ENCODE data around the gene ANAPC16.

Gene ANAPC16

GRCh38 chr10:72235544-72236279 lies 19.9 kb downstream of the ANAPC16 start:
- FAIRE-seq, result no peak
- DNase-seq (ENCODE audit: insufficient read length, low spot score), result no peak
- no peak for TF ChIP-seq CTCF (IDR thresholded peaks at IDR 0.05; ENCODE audit: insufficient read depth, missing control alignments)

DNA sequence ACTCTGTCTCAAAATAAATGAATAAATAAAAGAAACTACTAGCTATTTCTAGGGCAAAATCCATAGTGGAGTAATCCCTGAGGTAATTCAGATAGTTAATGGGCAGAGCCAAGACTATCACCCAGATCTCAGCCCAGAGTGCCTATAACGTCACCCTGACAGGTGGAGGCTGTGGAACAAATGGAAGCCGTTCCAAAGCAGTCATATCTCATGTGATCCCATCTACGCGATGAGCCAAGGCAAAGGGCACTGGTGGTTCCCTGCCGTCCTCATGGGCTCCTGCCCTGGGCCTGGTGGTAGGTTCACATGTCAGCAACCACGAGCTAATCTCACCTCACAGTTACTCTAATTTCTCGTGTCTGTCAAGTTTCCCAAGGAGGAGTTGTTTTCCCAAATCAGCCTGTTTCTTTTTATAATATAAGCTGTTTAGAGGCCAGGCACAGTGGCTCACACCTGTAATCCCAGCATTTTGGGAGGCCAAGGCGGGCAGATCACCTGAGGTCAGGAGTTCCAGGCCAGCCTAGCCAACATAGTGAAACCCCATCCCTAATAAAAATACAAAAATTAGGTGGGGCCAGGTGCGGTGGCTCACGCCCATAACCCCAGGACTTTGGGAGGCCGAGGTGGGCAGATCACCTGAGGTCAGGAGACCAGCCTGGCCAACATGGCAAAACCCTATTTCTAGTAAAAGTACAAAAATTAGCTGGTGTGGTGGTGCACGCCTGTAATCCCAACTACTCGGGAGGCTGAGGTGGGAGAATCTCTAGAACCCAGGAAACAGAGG lies 22.8 kb downstream of the ANAPC16 start:
- no peak for TF ChIP-seq CTCF (IDR thresholded peaks at IDR 0.05; ENCODE audit: insufficient read depth, missing control alignments)
- no peak for FAIRE-seq
- DNase-seq (ENCODE audit: insufficient read length, low spot score), result no peak

DNA sequence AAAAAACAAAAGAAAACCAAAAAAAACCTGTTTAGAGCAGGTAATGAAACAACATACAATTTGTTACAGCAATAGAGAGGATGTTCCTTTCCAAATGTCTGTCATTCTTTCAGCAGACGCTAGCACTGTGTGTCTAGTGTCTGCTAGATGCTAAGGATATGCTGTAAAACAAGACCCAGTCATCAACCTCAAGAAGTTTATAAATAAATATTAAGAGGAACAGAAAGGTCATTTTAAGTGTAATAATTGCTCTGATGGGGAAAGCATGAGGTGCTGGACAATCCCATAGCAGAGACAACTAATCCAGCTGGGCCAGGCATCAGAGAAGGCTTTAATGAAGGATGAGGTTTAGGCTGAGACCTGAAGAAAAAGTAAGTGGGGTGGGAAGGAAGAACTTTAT lies 23.6 kb downstream of the ANAPC16 start:
- FAIRE-seq, result no peak
- DNase-seq (ENCODE audit: insufficient read length, low spot score), result no peak
- no peak for TF ChIP-seq CTCF (IDR thresholded peaks at IDR 0.05; ENCODE audit: insufficient read depth, missing control alignments)

GRCh38 chr10:72240371-72240770 lies 24.6 kb downstream of the ANAPC16 start:
- DNase-seq (ENCODE audit: insufficient read length, low spot score), result no peak
- no peak for FAIRE-seq
- no peak for TF ChIP-seq CTCF (IDR thresholded peaks at IDR 0.05; ENCODE audit: insufficient read depth, missing control alignments)

DNA sequence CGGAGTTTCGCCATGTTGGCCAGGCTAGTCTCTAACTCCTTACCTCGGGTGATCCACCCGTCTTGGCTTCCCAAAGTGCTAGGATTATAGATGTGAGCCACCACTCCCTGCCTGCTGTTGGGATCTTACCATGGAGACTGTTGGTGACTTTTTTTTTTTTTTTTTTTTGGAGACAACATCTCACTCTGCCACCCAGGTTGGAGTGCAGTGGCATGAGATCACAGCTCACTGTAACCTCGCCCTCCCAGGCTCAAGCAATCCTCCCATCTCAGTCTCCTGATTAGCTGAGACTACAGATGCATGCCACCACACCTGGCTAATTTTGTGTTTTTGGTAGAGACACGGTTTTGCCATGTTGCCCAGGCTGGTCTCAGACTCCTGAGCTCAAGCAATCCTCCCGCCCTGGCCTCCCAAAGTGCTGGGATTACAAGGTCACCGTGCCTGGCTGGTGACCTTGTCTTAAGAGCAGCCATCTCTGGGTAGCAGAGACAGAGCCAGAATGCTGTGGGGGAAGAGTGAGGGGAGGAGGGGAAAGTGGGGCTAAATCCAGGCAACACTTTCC lies 26.0 kb downstream of the ANAPC16 start:
- TF ChIP-seq CTCF (IDR thresholded peaks at IDR 0.05; ENCODE audit: insufficient read depth, missing control alignments), result no peak
- DNase-seq (ENCODE audit: insufficient read length, low spot score) (no peak), FAIRE-seq (no peak)

DNA sequence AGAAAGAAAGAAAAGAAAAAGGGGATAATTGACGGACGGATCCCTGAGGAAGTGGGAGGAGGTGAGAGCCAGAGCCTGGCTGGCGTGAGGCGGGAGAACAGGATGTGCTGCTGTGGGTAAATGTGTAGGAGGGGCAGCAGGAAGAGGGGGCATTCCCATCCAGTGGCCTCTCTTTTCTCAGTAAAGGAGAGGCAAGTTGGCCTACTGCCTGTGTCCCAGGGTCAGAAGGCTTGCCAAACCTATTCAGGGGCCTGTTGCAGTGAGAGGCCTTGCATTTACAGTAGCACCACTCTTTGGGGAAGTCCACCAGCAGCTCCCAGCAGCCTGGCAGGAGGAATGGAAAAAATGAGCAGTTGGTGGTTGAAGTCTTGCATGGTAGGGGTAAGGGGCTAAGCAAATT lies 26.9 kb downstream of the ANAPC16 start:
- no peak for DNase-seq (ENCODE audit: insufficient read length, low spot score)
- FAIRE-seq, result no peak
- no peak for TF ChIP-seq CTCF (IDR thresholded peaks at IDR 0.05; ENCODE audit: insufficient read depth, missing control alignments)
